ENCODE data around the gene SRPK2. TPM values are rescaled to one million over a fixed set of nuclear protein-coding genes. Genes with fewer than 3 reads are reported as not detected.

Gene SRPK2
- total and polyA plus RNA-seq, 2 of the 8 experiments (the other 6 are each of a cell fraction or from before 2014, with no cell fraction given) = 10.0 to 47.1 TPM

- TF ChIP-seq BRCA1 (IDR thresholded peaks at IDR 0.05; ENCODE audit: low read depth, low read length) (no peak), TAF7 (optimal IDR thresholded peaks at IDR 0.05; ENCODE audit: borderline replicate concordance, low read depth, low read length) (no peak), ATF3 (IDR thresholded peaks at IDR 0.05; ENCODE audit: insufficient read depth, low read depth, low read length) (no peak), SIX5 (IDR thresholded peaks at IDR 0.05; ENCODE audit: low read depth, low read length) (no peak), SIRT6 (IDR thresholded peaks at IDR 0.05; ENCODE audit: low read length) (no peak), EZH2 (IDR thresholded peaks at IDR 0.05; ENCODE audit: low read depth, low read length, severe bottlenecking) (no peak), CBX8 (IDR thresholded peaks at IDR 0.05; ENCODE audit: borderline replicate concordance, low read depth, low read length) (no peak), POU5F1 (IDR thresholded peaks at IDR 0.05; ENCODE audit: low read depth, low read length) (no peak), MAX (IDR thresholded peaks at IDR 0.05) (peak; percentile 53; the same call in 1 of the 2 replicates), SAP30 (IDR thresholded peaks at IDR 0.05; ENCODE audit: insufficient read depth, insufficient replicate concordance, low read length) (no peak), TEAD4 (IDR thresholded peaks at IDR 0.05; ENCODE audit: low read depth, low read length) (no peak), ATF2 (IDR thresholded peaks at IDR 0.05; ENCODE audit: low read length) (no peak), CREB1 (IDR thresholded peaks at IDR 0.05) (no peak), MAFK (IDR thresholded peaks at IDR 0.05; ENCODE audit: low read depth, low read length) (no peak), RNF2 (IDR thresholded peaks at IDR 0.05; ENCODE audit: borderline replicate concordance, low read depth, low read length, missing control alignments, poor library complexity, severe bottlenecking) (no peak), JUN (IDR thresholded peaks at IDR 0.05; ENCODE audit: low read depth, low read length) (no peak), YY1 (IDR thresholded peaks at IDR 0.05; ENCODE audit: low read depth, low read length) (no peak), RXRA (IDR thresholded peaks at IDR 0.05; ENCODE audit: insufficient read depth, low read depth, low read length) (no peak), ASH2L (IDR thresholded peaks at IDR 0.05; ENCODE audit: low read length) (peak; percentile 92), POLR2A (IDR thresholded peaks at IDR 0.05; ENCODE audit: control extremely low read depth in 1 of 2, low read depth in 2 of 2, low read length in 2 of 2) (peak in 1 of 2 experiments; percentile 34; a peak in 1 of 3 replicates), KDM4A (IDR thresholded peaks at IDR 0.05; ENCODE audit: low read depth, low read length, severe bottlenecking) (no peak), SUZ12 (IDR thresholded peaks at IDR 0.05; ENCODE audit: low read length) (no peak), BACH1 (IDR thresholded peaks at IDR 0.05; ENCODE audit: low read length) (0 out of 2 replicates have a peak, but pooled peaks have one; percentile 41), SP4 (IDR thresholded peaks at IDR 0.05; ENCODE audit: low read length) (no peak)
Measured at GRCh38 chr7:105389088-105389650, 448 bp upstream of the SRPK2 start (continued).
